GM13976 (cell line): ENCODE data around the gene SCARB2.

Source experiments
- DNase-seq: peaks from one replicate; pipeline ENCODE4 v3.0.0; 2012; ENCODE audit warnings: low spot score
- in situ Hi-C: fragments of 300-500 bp; cut with MboI; formaldehyde crosslinking; loops from one replicate; pipeline ENCODE4 v1.12.0; 2022; ENCODE audit warnings: low sequenced_read_pairs, mixed read lengths, inconsistent platforms; ENCODE audit not compliant: unreplicated experiment
- TF ChIP-seq, protein P1 (sequence below): IDR thresholded peaks from 2 replicates; pipeline ENCODE4 v1.5.1; 2012; ENCODE audit warnings: borderline replicate concordance, mild to moderate bottlenecking; ENCODE audit not compliant: insufficient read depth; ENCODE audit errors: extremely low read depth, missing control alignments, control extremely low read depth

Gene SCARB2

GRCh38 chr4:76213415-76214176 lies at the start of gene SCARB2:
SCARB2 (minus strand) TSS chr4:76213824; CDS start chr4:76213543, 281 bp downstream.
- DNase-seq, result peak; percentile 87
- in situ Hi-C loops, result no loop called here
- TF ChIP-seq, protein P1, sequence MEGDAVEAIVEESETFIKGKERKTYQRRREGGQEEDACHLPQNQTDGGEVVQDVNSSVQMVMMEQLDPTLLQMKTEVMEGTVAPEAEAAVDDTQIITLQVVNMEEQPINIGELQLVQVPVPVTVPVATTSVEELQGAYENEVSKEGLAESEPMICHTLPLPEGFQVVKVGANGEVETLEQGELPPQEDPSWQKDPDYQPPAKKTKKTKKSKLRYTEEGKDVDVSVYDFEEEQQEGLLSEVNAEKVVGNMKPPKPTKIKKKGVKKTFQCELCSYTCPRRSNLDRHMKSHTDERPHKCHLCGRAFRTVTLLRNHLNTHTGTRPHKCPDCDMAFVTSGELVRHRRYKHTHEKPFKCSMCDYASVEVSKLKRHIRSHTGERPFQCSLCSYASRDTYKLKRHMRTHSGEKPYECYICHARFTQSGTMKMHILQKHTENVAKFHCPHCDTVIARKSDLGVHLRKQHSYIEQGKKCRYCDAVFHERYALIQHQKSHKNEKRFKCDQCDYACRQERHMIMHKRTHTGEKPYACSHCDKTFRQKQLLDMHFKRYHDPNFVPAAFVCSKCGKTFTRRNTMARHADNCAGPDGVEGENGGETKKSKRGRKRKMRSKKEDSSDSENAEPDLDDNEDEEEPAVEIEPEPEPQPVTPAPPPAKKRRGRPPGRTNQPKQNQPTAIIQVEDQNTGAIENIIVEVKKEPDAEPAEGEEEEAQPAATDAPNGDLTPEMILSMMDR, result no peak

DNA sequence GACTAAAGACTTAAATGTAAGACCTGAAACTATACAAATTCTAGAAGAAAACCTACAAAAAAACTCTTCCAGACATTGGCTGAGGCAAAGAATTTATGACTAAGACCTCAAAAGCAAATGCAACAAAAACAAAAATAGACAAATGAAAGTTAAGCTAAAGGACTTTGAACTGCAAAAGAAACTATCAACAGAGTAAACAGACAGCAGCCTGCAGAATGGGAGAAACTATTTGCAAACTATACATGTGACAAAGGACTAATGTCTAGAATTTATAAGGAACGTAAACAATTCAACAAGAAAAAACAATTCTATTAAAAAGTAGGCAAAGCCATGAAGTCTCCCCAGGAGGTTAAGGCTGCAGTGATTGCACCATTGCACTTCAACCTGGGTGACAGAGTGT lies 46.9 kb upstream of the SCARB2 start:
- TF ChIP-seq, protein P1, result no peak
- in situ Hi-C loops, result no loop called here
- no peak for DNase-seq

- DNase-seq, result no peak
- TF ChIP-seq, protein P1, result no peak
- in situ Hi-C loops, result no loop called here
Measured at GRCh38 chr4:76257824-76258223, 44.2 kb upstream of the SCARB2 start.

DNA sequence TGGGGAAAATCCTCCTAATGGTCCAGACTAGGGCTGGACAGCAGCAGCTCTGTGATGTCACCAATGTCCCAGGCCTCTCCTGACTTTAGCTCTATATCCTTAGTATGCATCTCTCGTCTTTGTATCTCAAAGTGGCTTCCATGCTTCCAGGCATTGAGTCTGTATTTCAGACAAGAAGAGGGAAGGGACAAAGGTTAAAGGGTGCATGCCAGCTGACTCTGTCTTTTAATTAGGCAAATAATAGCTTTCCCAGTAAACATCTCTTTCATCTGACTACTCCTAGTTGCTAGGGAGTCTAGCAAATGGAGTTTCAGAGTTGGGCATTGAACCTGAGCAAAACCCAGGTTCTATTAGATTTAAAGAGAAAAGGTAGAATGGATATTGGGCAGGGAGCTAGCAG lies 43.3 kb upstream of the SCARB2 start:
- no peak for DNase-seq
- in situ Hi-C loops, result no loop called here
- TF ChIP-seq, protein P1, result no peak

DNA sequence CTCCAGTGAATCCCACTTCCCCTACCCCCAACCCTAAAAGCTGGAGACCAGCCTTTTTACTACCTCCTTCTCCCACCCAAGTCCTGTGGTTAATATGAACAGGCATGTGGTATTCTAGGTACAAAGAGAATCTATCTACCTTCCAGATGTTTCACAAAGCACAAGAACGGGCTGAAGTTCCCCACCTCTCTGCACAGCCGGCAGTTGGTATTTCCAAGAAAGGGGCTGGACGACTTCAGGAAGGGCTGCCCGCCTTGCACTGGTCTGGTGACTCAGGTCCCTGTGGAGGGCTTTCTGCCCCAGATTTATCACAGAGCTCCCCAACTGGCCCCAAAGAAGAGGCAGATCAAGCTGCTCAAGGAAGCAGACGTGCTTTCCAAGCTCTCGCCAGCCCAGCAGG lies 42.4 kb upstream of the SCARB2 start:
- DNase-seq, result no peak
- TF ChIP-seq, protein P1, result no peak
- in situ Hi-C loops, result no loop called here

DNA sequence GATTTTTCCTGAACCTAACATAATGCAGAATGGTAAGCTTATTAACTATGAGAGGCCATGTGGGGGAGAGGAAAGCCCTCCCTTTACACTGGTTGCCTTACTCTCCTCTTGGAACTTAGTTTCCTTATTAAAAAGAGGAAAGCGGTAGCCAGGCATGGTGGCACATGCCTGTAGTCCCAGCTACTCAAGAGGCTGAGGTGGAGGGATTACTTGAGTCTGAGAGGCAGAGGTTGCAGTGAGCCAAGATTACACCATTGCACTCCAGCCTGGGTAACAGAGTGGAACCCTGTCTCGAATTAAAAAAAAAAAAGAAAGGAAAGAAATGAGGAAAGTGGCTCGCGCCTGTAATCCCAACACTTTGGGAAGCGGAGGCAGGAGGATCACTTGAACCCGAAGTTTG lies 39.9 kb upstream of the SCARB2 start:
- TF ChIP-seq, protein P1, result no peak
- in situ Hi-C loops, result no loop called here
- no peak for DNase-seq

- in situ Hi-C loops, result no loop called here
- DNase-seq, result no peak
- TF ChIP-seq, protein P1, result no peak
Measured at GRCh38 chr4:76252271-76252653, 38.6 kb upstream of the SCARB2 start.
